Ishikawa (cell line): ENCODE results near the gene FKBP1C.

ENCODE experiments used
- CEBPB ChIP-seq: IDR thresholded peaks from 2 replicates; pipeline ENCODE4 v1.6.1; 2012
- CREB1 ChIP-seq: IDR thresholded peaks from 2 replicates; pipeline ENCODE4 v1.6.1; 2012; ENCODE audit warnings: low read depth
- EGR1 ChIP-seq: IDR thresholded peaks from 2 replicates; pipeline ENCODE4 v1.6.1; 2012
- EP300 ChIP-seq: IDR thresholded peaks from 2 replicates; pipeline ENCODE4 v1.6.1; 2012; ENCODE audit warnings: borderline replicate concordance
- FOXM1 ChIP-seq: IDR thresholded peaks from 2 replicates; pipeline ENCODE4 v1.6.1; 2012; ENCODE audit warnings: low read depth, borderline replicate concordance
- NFIC ChIP-seq: IDR thresholded peaks from 2 replicates; pipeline ENCODE4 v1.6.1; 2012
- RAD21 ChIP-seq: IDR thresholded peaks from 2 replicates; pipeline ENCODE4 v1.6.1; 2012; ENCODE audit warnings: low read depth
- REST ChIP-seq: IDR thresholded peaks from 2 replicates; pipeline ENCODE4 v1.6.1; 2012; ENCODE audit warnings: low read depth, mild to moderate bottlenecking
- TAF1 ChIP-seq: IDR thresholded peaks from 2 replicates; pipeline ENCODE4 v1.6.1; 2012; ENCODE audit warnings: low read depth, mild to moderate bottlenecking
- TCF12 ChIP-seq: IDR thresholded peaks from 2 replicates; pipeline ENCODE4 v1.6.1; 2012; ENCODE audit warnings: low read depth
- TEAD4 ChIP-seq: IDR thresholded peaks from 2 replicates; pipeline ENCODE4 v1.6.1; 2012
- YY1 ChIP-seq: IDR thresholded peaks from 2 replicates; pipeline ENCODE4 v1.6.1; 2012; ENCODE audit warnings: low read depth
- ZBTB7A ChIP-seq: IDR thresholded peaks from 2 replicates; pipeline ENCODE4 v1.6.1; 2012; ENCODE audit warnings: low read depth
- TF ChIP-seq, protein P1 (sequence below): IDR thresholded peaks from 2 replicates; pipeline ENCODE4 v1.6.1; 2012
- TF ChIP-seq, protein P2 (sequence below): IDR thresholded peaks from 2 replicates; pipeline ENCODE4 v1.6.1; 2012

FKBP1C gene

GRCh38 chr6:63259153-63259552 is 47.9 kb downstream of the FKBP1C start:
- TF ChIP-seq TEAD4 (no peak), RAD21 (no peak), YY1 (no peak), TAF1 (no peak), FOXM1 (no peak), CEBPB (no peak), ZBTB7A (no peak)
- TF ChIP-seq, protein P1, sequence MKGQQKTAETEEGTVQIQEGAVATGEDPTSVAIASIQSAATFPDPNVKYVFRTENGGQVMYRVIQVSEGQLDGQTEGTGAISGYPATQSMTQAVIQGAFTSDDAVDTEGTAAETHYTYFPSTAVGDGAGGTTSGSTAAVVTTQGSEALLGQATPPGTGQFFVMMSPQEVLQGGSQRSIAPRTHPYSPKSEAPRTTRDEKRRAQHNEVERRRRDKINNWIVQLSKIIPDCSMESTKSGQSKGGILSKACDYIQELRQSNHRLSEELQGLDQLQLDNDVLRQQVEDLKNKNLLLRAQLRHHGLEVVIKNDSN, result no peak

GRCh38 chr6:63261820-63262219 is 50.6 kb downstream of the FKBP1C start:
- TF ChIP-seq TEAD4 (no peak), FOXM1 (no peak), EP300 (no peak), TAF1 (no peak), RAD21 (no peak), REST (no peak), EGR1 (no peak), TCF12 (no peak), YY1 (no peak), CREB1 (no peak), CEBPB (no peak), NFIC (no peak)
- TF ChIP-seq, protein P2, sequence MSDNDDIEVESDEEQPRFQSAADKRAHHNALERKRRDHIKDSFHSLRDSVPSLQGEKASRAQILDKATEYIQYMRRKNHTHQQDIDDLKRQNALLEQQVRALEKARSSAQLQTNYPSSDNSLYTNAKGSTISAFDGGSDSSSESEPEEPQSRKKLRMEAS, result no peak
- TF ChIP-seq, protein P1, result no peak
